ENCODE measurements around the gene CELF4.
A peak's percentile ranks its signal among the peaks of the same experiment; 100 is the strongest.

CELF4 gene

DNA sequence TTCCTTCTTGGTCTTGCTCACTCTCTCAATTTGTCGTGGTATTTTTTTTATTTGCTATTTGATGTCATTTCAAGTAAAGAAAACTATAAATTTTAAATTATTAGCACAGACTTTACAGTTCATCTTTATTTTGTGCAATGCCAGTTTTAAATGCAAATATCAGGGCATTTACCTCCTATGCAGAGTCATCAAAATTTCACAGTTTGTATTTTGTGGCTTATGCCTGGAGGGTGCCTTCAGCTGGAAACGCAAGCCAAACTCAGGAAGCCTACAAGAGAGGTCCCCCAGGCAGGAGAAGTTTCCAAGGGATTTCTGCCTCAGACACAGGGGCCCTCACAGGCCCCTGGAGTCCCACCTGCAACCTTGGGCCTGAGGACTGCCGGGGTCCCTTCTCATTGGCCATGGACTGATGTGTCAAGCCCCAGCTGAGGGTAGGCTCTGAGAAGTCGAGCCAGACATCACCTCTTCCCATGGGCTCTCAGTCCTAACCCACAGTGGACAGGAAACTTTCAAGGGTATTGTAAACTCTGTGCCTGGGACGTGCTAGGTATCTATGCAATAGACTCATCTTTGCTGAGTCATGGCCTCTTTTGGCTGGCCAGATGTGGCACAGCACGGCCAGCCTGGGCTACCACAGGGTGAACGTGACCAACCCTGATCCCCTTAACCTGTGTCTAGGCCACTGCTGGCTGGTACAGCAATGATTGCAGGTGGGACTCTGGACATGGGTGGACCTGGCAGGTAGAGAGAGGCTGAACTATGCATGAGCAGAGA, 236.5 kb downstream of the CELF4 start:
- H3K4me1 ChIP-seq (ENCODE audit: control insufficient read depth, insufficient read depth, low read length), result no peaks in the 10 kb centered on the region
- DNase-seq (ENCODE audit: low read depth, low spot score), result no peak
- no peak overlapping the region for H3K4me3 ChIP-seq (ENCODE audit: low read length)
- no peaks in the 10 kb centered on the region for H3K27me3 ChIP-seq (ENCODE audit: control insufficient read depth, insufficient read depth, low read length)
- H3K27ac ChIP-seq (ENCODE audit: low read length), result no peak overlapping the region
- no peaks in the 10 kb centered on the region for H3K36me3 ChIP-seq (ENCODE audit: control insufficient read depth, insufficient read depth, low read length)
- no CpG with 5 or more reads among the region's 7 CpGs for WGBS (ENCODE audit: insufficient coverage, insufficient read length)
- H3K9me3 ChIP-seq (ENCODE audit: control insufficient read depth, insufficient read depth, low read length), result no peaks in the 10 kb centered on the region

DNA sequence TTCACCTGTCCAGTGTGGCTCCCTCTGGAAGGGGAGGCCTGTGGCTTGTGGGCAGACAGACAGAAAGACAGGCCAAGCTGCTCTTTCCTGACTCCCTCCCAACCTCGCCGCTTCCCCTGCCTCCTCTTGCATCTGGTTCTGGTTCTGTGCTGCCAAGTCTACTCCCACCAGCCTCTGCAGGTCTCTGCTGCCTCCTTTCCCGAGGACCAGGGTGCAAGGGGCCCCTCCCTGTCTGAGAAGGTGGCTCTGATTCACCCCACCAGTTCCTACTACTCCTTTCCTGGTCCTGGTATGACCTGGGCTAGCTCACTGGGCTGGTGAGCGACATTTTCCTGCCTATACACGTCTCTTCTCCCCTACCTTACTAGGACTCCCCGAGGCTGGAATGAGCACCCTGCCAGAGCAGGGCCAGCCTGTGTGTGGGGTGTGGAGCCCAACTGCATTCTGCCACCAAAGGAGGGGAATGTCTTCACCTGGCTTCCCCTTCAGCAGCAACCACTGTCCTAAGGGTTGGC, 238.5 kb downstream of the CELF4 start:
- no peak for DNase-seq (ENCODE audit: low read depth, low spot score)
- Histone ChIP-seq H3K27me3 (ENCODE audit: control insufficient read depth, insufficient read depth, low read length) (no peaks in the 10 kb centered on the region; the same call in 1 of the 2 replicates), H3K9me3 (ENCODE audit: control insufficient read depth, insufficient read depth, low read length) (no peaks in the 10 kb centered on the region), H3K27ac (ENCODE audit: low read length) (no peak overlapping the region), H3K4me3 (ENCODE audit: low read length) (no peak overlapping the region), H3K36me3 (ENCODE audit: control insufficient read depth, insufficient read depth, low read length) (no peaks in the 10 kb centered on the region), H3K4me1 (ENCODE audit: control insufficient read depth, insufficient read depth, low read length) (no peaks in the 10 kb centered on the region)
- WGBS (ENCODE audit: insufficient coverage, insufficient read length), result no CpG with 5 or more reads among the region's 6 CpGs

GRCh38 chr18:37322492-37323035, 243.0 kb downstream of the CELF4 start:
- Histone ChIP-seq H3K4me1 (ENCODE audit: control insufficient read depth, insufficient read depth, low read length) (no peaks in the 10 kb centered on the region), H3K36me3 (ENCODE audit: control insufficient read depth, insufficient read depth, low read length) (no peaks in the 10 kb centered on the region), H3K4me3 (ENCODE audit: low read length) (no peak overlapping the region), H3K27ac (ENCODE audit: low read length) (no peak overlapping the region), H3K27me3 (ENCODE audit: control insufficient read depth, insufficient read depth, low read length) (no peaks in the 10 kb centered on the region; the same call in 1 of the 2 replicates), H3K9me3 (ENCODE audit: control insufficient read depth, insufficient read depth, low read length) (no peaks in the 10 kb centered on the region)
- DNase-seq (ENCODE audit: low read depth, low spot score), result peak; percentile 45
- no CpG with 5 or more reads among the region's 15 CpGs for WGBS (ENCODE audit: insufficient coverage, insufficient read length)

DNA sequence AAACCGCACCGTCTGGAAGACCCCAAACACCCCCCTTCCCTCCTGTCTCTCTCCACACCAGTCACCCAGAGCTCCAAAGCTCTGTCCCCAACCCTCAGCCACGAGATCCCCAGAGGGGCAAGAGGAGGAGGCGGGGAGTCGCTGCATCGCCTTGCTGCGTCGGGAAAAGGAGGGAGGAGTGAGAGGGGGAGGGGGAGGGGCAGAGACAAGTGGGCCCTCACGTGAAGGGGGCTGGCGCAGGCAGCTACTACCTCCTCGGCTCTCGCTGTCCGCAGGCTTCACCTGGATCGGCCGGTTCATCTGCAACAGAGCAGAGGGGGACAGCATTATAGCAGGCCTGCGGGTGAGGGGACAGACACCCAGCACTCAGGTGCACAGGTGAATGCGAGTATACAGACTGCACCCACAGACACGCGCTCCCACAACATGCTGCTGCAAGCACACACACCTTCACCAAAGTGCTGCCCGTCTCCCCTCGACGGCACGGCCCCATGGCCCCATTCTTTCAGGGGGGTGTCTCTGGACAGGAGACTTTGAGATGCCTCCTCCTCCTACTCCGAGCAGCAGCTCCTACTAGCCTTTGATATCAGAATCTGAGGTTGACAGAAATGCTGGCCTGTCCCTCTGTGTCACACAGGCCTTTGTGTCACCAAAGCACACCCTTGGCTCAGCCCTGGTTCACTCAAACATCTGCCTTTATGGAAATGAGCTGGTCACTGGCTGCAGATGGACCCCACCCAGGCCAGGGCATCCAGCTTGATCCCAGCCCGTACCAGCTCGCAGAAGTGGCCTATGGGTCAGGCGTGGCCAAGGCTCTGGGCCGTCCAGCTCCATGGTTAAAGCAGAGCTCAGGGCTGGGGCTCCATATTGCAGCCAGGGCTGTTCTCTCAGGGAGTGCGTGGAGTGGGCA, 243.8 kb downstream of the CELF4 start:
- WGBS (ENCODE audit: insufficient coverage, insufficient read length), result no CpG with 5 or more reads among the region's 29 CpGs
- no peak overlapping the region for H3K27ac ChIP-seq (ENCODE audit: low read length)
- H3K9me3 ChIP-seq (ENCODE audit: control insufficient read depth, insufficient read depth, low read length), result no peaks in the 10 kb centered on the region
- no peak overlapping the region for H3K4me3 ChIP-seq (ENCODE audit: low read length)
- H3K27me3 ChIP-seq (ENCODE audit: control insufficient read depth, insufficient read depth, low read length), result no peaks in the 10 kb centered on the region; the same call in 1 of the 2 replicates
- H3K36me3 ChIP-seq (ENCODE audit: control insufficient read depth, insufficient read depth, low read length), result no peaks in the 10 kb centered on the region
- DNase-seq (ENCODE audit: low read depth, low spot score), result no peak
- H3K4me1 ChIP-seq (ENCODE audit: control insufficient read depth, insufficient read depth, low read length), result no peaks in the 10 kb centered on the region

GRCh38 chr18:37320317-37320716, 245.3 kb downstream of the CELF4 start:
- WGBS (ENCODE audit: insufficient coverage, insufficient read length), result no CpG with 5 or more reads among the region's 10 CpGs

DNA sequence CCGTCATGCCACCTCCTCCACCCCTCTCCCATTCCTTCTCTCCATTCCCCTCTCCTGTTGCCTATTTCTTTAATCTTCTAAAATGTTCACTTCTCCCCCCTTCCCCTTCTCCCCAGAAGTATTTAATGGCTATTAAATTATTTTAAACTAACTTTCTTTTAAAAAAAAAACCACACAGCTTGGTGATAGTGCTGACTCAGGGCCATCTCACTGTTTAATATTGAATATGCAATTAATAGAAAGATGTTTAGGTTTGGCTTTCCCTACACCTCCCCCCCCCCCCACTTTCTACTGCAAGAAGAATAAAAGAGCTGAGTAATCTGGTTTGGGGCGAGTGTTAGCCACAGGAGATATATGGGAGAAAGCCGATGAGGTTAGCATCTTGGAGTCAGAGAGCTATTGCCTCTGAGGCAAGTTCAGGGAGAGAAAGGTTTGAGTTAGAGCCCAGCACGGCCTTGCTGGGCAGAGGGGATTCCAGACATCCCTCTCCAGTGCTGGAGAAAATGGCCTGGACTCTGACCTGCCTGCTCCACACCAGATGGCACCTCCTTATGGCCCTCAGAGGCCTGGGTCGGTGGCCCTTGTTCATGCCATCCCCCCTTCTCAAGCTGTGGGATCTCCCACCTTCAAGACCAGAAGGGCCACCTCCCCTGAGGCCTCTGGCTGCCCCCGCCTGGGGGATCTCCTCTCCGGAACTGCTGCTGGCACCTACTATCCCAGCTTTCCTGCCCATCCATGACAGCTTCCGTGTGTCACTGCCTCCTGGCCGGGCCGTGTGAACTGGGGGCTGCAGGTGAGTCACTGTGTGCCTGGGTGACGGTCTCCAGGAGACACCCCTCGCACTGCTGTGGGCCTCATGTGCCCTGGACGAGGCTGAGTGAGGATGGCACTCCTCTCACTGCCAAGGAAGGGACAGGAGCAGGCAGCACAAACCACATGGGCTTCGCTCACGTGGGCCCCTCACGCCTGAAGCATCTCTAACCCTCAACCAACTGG, 246.9 kb downstream of the CELF4 start:
- Histone ChIP-seq H3K27me3 (ENCODE audit: control insufficient read depth, insufficient read depth, low read length) (no peaks in the 10 kb centered on the region; the same call in 1 of the 2 replicates), H3K27ac (ENCODE audit: low read length) (no peak overlapping the region), H3K36me3 (ENCODE audit: control insufficient read depth, insufficient read depth, low read length) (no peaks in the 10 kb centered on the region), H3K4me1 (ENCODE audit: control insufficient read depth, insufficient read depth, low read length) (no peaks in the 10 kb centered on the region), H3K4me3 (ENCODE audit: low read length) (no peak overlapping the region), H3K9me3 (ENCODE audit: control insufficient read depth, insufficient read depth, low read length) (no peaks in the 10 kb centered on the region)
- DNase-seq (ENCODE audit: low read depth, low spot score), result no peak
- WGBS (ENCODE audit: insufficient coverage, insufficient read length), result no CpG with 5 or more reads among the region's 16 CpGs

More at GRCh38 chr18:37320317-37320716, 245.3 kb downstream of the CELF4 start:
- DNase-seq (ENCODE audit: low read depth, low spot score), result no peak
- no peaks in the 10 kb centered on the region for H3K9me3 ChIP-seq (ENCODE audit: control insufficient read depth, insufficient read depth, low read length)
- no peaks in the 10 kb centered on the region for H3K36me3 ChIP-seq (ENCODE audit: control insufficient read depth, insufficient read depth, low read length)
- no peaks in the 10 kb centered on the region for H3K4me1 ChIP-seq (ENCODE audit: control insufficient read depth, insufficient read depth, low read length)
- H3K27ac ChIP-seq (ENCODE audit: low read length), result no peak overlapping the region
- no peaks in the 10 kb centered on the region; the same call in 1 of the 2 replicates for H3K27me3 ChIP-seq (ENCODE audit: control insufficient read depth, insufficient read depth, low read length)
- H3K4me3 ChIP-seq (ENCODE audit: low read length), result no peak overlapping the region

GRCh38 chr18:37317486-37317885, 248.1 kb downstream of the CELF4 start:
- Histone ChIP-seq H3K9me3 (ENCODE audit: control insufficient read depth, insufficient read depth, low read length) (no peaks in the 10 kb centered on the region), H3K27me3 (ENCODE audit: control insufficient read depth, insufficient read depth, low read length) (no peaks in the 10 kb centered on the region), H3K36me3 (ENCODE audit: control insufficient read depth, insufficient read depth, low read length) (no peaks in the 10 kb centered on the region), H3K27ac (ENCODE audit: low read length) (no peak overlapping the region), H3K4me1 (ENCODE audit: control insufficient read depth, insufficient read depth, low read length) (no peaks in the 10 kb centered on the region), H3K4me3 (ENCODE audit: low read length) (no peak overlapping the region)
- no CpG with 5 or more reads among the region's 2 CpGs for WGBS (ENCODE audit: insufficient coverage, insufficient read length)
- no peak for DNase-seq (ENCODE audit: low read depth, low spot score)

DNA sequence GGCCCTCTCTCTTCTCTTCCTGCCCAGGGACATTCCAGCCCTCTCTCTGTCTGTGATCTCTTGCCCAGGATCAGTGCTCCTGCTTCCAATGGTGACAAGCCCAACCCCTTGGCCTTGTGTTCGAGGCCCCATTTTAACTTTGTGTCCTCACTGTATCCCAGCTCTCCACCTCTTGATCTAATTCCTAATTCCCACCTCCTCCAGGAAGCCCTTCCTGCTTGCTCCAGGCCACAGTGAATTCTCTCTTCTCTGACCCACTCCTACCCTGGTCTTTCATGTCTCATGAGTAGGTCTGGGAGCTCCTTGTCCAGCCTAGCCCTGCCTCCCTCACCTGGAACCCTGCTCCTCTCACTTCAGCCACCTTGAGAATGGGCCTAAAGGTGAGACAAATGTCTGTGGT, 249.1 kb downstream of the CELF4 start:
- WGBS (ENCODE audit: insufficient coverage, insufficient read length), result no CpG with 5 or more reads among the region's 1 CpG
- no peaks in the 10 kb centered on the region for H3K27me3 ChIP-seq (ENCODE audit: control insufficient read depth, insufficient read depth, low read length)
- no peak for DNase-seq (ENCODE audit: low read depth, low spot score)
- no peaks in the 10 kb centered on the region for H3K36me3 ChIP-seq (ENCODE audit: control insufficient read depth, insufficient read depth, low read length)
- H3K27ac ChIP-seq (ENCODE audit: low read length), result no peak overlapping the region
- no peaks in the 10 kb centered on the region for H3K4me1 ChIP-seq (ENCODE audit: control insufficient read depth, insufficient read depth, low read length)
- H3K9me3 ChIP-seq (ENCODE audit: control insufficient read depth, insufficient read depth, low read length), result no peaks in the 10 kb centered on the region
- no peak overlapping the region for H3K4me3 ChIP-seq (ENCODE audit: low read length)

DNA sequence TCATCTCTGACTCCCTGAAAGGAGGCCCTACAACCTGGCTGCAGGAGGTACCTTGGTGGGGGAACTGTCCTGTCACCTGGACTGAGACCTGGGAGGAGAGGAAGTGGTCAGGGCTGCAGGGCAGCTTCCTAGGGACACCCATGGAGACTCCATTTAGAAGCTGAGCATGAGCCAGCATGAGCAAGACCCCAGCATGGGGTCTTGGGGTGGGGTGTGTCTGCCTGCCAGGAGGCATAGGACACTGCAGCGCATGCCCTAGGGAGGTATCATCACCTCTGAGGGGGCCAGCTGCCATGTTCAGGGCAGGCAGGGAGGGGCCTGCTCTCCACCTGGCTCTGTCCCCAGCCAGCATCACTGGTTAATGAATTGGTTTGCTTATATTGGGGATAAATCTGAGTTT, 249.7 kb downstream of the CELF4 start:
- no peak overlapping the region for H3K4me3 ChIP-seq (ENCODE audit: low read length)
- no peak overlapping the region for H3K27ac ChIP-seq (ENCODE audit: low read length)
- no peaks in the 10 kb centered on the region for H3K4me1 ChIP-seq (ENCODE audit: control insufficient read depth, insufficient read depth, low read length)
- H3K27me3 ChIP-seq (ENCODE audit: control insufficient read depth, insufficient read depth, low read length), result no peaks in the 10 kb centered on the region
- H3K36me3 ChIP-seq (ENCODE audit: control insufficient read depth, insufficient read depth, low read length), result no peaks in the 10 kb centered on the region
- no peaks in the 10 kb centered on the region for H3K9me3 ChIP-seq (ENCODE audit: control insufficient read depth, insufficient read depth, low read length)
- WGBS (ENCODE audit: insufficient coverage, insufficient read length), result no CpG with 5 or more reads among the region's 1 CpG
- no peak for DNase-seq (ENCODE audit: low read depth, low spot score)
